ENCODE measurements around the gene KCNIP4. TPM values are rescaled to one million over a fixed set of nuclear protein-coding genes. Genes with fewer than 3 reads are reported as not detected.

KCNIP4 gene
- total RNA-seq, 1 donor from 2014 or later = not detected

DNA sequence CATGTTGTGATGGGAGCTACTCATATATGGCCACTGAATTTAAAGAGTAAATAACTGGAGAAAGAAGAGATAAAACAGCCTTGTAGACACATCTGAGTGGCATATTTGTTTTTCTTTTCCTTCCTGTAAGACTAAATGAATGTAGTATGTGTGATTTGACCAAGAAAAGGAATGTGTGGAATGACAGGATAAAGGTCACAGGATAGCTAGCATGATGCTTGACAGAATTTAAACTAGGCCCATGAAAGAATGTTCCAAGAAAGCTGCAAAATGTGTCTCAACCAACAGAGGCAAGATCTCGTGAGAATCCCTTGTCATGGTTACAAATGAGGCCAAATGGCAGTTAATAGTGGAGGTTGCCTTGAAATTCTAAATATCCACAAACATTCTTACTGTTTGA, 137.0 kb downstream of the KCNIP4 start:
- Mint-ChIP-seq H3K36me3 (ENCODE audit: low read depth) (no peaks in the 10 kb centered on the region), H3K27ac (no peak overlapping the region), H3K9me3 (no peaks in the 10 kb centered on the region), H3K4me1 (ENCODE audit: low read depth) (no peaks in the 10 kb centered on the region), H3K4me3 (no peak overlapping the region), H3K27me3 (ENCODE audit: insufficient read depth) (no peaks in the 10 kb centered on the region)
- no peak for DNase-seq (ENCODE audit: low spot score)
- intact Hi-C loops (cut with micrococcal nuclease) = no loop called here

- Mint-ChIP-seq H3K9me3 (no peaks in the 10 kb centered on the region), H3K4me1 (ENCODE audit: low read depth) (no peaks in the 10 kb centered on the region), H3K36me3 (ENCODE audit: low read depth) (no peaks in the 10 kb centered on the region), H3K27ac (no peak overlapping the region), H3K27me3 (ENCODE audit: insufficient read depth) (no peaks in the 10 kb centered on the region), H3K4me3 (no peak overlapping the region)
- intact Hi-C loops (cut with micrococcal nuclease) = no loop called here
- no peak for DNase-seq (ENCODE audit: low spot score)
These were observed 141.6 kb downstream of the KCNIP4 start for GRCh38 chr4:21806991-21807390.

- no peak for DNase-seq (ENCODE audit: low spot score)
- Mint-ChIP-seq H3K36me3 (ENCODE audit: low read depth) (no peaks in the 10 kb centered on the region), H3K9me3 (no peaks in the 10 kb centered on the region), H3K4me1 (ENCODE audit: low read depth) (no peaks in the 10 kb centered on the region), H3K27me3 (ENCODE audit: insufficient read depth) (no peaks in the 10 kb centered on the region), H3K4me3 (no peak overlapping the region), H3K27ac (no peak overlapping the region)
- intact Hi-C loops (cut with micrococcal nuclease) = no loop called here
These were observed 146.2 kb downstream of the KCNIP4 start for GRCh38 chr4:21802406-21802805.

GRCh38 chr4:21801661-21802385, 146.7 kb downstream of the KCNIP4 start:
- Mint-ChIP-seq H3K4me3 (no peak overlapping the region), H3K4me1 (ENCODE audit: low read depth) (no peaks in the 10 kb centered on the region), H3K9me3 (no peaks in the 10 kb centered on the region), H3K36me3 (ENCODE audit: low read depth) (no peaks in the 10 kb centered on the region), H3K27me3 (ENCODE audit: insufficient read depth) (no peaks in the 10 kb centered on the region), H3K27ac (no peak overlapping the region)
- no peak for DNase-seq (ENCODE audit: low spot score)
- intact Hi-C loops (cut with micrococcal nuclease) = no loop called here

DNA sequence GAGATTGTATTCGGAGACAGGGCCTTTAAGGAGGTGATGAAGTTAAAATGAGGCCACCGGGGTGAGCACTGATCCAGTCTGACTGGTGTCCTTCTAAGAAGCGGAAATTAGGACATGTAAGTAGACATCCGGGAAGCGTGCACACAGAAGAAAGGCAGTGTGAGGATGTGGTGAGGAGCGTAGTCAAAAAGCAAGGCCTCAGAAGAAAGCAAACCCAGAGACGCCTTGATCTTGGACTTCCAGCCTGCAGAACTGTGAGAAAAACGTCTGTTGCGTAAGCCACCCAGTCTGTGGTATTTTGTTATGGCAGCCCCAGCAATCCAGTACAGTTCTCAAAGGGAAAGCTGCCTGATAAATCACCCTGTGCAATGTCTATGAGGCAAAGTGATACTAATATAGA, 153.5 kb downstream of the KCNIP4 start:
- no peaks in the 10 kb centered on the region for H3K36me3 Mint-ChIP-seq (ENCODE audit: low read depth)
- intact Hi-C loops (cut with micrococcal nuclease) = no loop called here
- no peaks in the 10 kb centered on the region for H3K27me3 Mint-ChIP-seq (ENCODE audit: insufficient read depth)
- no peaks in the 10 kb centered on the region for H3K9me3 Mint-ChIP-seq
- H3K4me3 Mint-ChIP-seq = no peak overlapping the region
- H3K27ac Mint-ChIP-seq = no peak overlapping the region
- no peak for DNase-seq (ENCODE audit: low spot score)
- H3K4me1 Mint-ChIP-seq (ENCODE audit: low read depth) = no peaks in the 10 kb centered on the region

DNA sequence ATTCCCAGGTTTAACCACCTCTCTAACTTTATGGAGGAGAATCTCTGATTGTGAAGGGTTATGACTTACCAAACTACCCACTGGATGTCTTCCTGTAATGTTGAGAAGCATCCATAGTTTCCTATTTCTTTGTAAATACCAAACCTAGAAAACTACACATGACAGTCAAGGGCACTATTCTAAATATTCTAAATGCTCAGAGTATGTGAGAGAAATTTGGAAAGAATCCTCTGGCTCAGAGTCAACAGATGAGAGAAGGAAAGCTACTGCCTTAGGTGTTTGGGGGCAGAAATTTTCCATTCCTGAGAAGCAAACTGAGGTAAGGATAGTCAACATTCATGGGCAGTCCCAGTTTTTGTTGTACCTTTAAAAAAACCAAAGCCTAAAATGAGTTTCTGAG, 155.8 kb downstream of the KCNIP4 start:
- no peaks in the 10 kb centered on the region for H3K4me1 Mint-ChIP-seq (ENCODE audit: low read depth)
- no peaks in the 10 kb centered on the region for H3K9me3 Mint-ChIP-seq
- intact Hi-C loops (cut with micrococcal nuclease) = no loop called here
- H3K27ac Mint-ChIP-seq = no peak overlapping the region
- no peak overlapping the region for H3K4me3 Mint-ChIP-seq
- no peaks in the 10 kb centered on the region for H3K36me3 Mint-ChIP-seq (ENCODE audit: low read depth)
- no peak for DNase-seq (ENCODE audit: low spot score)
- H3K27me3 Mint-ChIP-seq (ENCODE audit: insufficient read depth) = no peaks in the 10 kb centered on the region

- Mint-ChIP-seq H3K27me3 (ENCODE audit: insufficient read depth) (no peaks in the 10 kb centered on the region), H3K4me3 (no peak overlapping the region), H3K36me3 (ENCODE audit: low read depth) (no peaks in the 10 kb centered on the region), H3K27ac (no peak overlapping the region), H3K4me1 (ENCODE audit: low read depth) (no peaks in the 10 kb centered on the region), H3K9me3 (no peaks in the 10 kb centered on the region)
- DNase-seq (ENCODE audit: low spot score) = no peak
- intact Hi-C loops (cut with micrococcal nuclease) = no loop called here
These were observed 158.0 kb downstream of the KCNIP4 start for GRCh38 chr4:21790438-21791029.

DNA sequence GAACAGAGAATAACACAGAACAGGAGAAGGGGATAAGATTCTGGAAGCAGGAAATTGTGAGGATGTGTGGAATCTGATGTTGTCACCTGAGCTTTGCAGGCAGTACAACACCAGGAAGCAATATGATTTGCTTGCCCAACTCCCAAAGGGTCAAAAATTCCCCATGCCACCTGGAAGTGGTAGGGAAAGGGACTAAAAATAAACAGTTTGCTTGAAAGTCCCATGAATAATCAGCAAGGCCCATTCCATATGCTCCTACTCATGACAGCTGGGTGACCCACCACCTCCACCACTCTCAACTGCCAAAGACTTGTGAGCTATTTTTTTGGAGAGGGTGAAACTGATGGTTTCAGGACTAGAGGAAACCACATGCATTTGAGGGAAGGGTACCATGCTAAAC, 168.4 kb downstream of the KCNIP4 start:
- Mint-ChIP-seq H3K36me3 (ENCODE audit: low read depth) (no peaks in the 10 kb centered on the region), H3K4me1 (ENCODE audit: low read depth) (no peaks in the 10 kb centered on the region), H3K27ac (no peak overlapping the region), H3K9me3 (peaks cover 4% of the 10 kb centered on the region), H3K4me3 (no peak overlapping the region), H3K27me3 (ENCODE audit: insufficient read depth) (peaks cover 6% of the 10 kb centered on the region)
- no peak for DNase-seq (ENCODE audit: low spot score)
- intact Hi-C loops (cut with micrococcal nuclease) = no loop called here

DNA sequence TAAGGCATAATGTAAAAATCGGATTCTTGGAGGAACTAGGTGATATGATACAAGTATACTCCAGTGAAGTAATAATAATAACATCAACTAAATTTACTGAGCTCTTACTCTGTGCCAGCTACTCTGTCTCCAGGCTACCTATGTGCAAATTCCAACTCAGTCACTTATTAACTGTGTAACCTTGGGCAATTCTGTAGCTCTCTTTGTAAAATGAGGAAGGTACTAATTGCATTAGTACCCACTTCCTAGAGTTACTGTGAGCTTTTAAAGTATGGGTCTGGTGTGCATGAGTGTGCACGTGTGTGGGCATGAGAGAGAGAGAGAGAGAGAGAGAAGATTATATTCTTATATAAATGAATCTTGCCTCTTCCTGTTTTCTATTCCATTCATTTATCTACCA, 169.9 kb downstream of the KCNIP4 start:
- no peak overlapping the region for H3K27ac Mint-ChIP-seq
- intact Hi-C loops (cut with micrococcal nuclease) = no loop called here
- H3K36me3 Mint-ChIP-seq (ENCODE audit: low read depth) = no peaks in the 10 kb centered on the region
- no peak overlapping the region for H3K4me3 Mint-ChIP-seq
- H3K27me3 Mint-ChIP-seq (ENCODE audit: insufficient read depth) = peaks cover 3% of the 10 kb centered on the region
- peaks cover 4% of the 10 kb centered on the region for H3K9me3 Mint-ChIP-seq
- no peak for DNase-seq (ENCODE audit: low spot score)
- no peaks in the 10 kb centered on the region for H3K4me1 Mint-ChIP-seq (ENCODE audit: low read depth)

GRCh38 chr4:21775703-21776102, 172.9 kb downstream of the KCNIP4 start:
- Mint-ChIP-seq H3K27me3 (ENCODE audit: insufficient read depth) (peaks cover 2% of the 10 kb centered on the region), H3K4me1 (ENCODE audit: low read depth) (no peaks in the 10 kb centered on the region), H3K36me3 (ENCODE audit: low read depth) (no peaks in the 10 kb centered on the region), H3K4me3 (no peak overlapping the region), H3K27ac (no peak overlapping the region), H3K9me3 (peaks cover 4% of the 10 kb centered on the region)
- intact Hi-C loops (cut with micrococcal nuclease) = no loop called here
- no peak for DNase-seq (ENCODE audit: low spot score)

GRCh38 chr4:21769404-21770147, 179.0 kb downstream of the KCNIP4 start:
- DNase-seq (ENCODE audit: low spot score) = no peak
- no peak overlapping the region for H3K27ac Mint-ChIP-seq
- H3K27me3 Mint-ChIP-seq (ENCODE audit: insufficient read depth) = no peaks in the 10 kb centered on the region
- intact Hi-C loops (cut with micrococcal nuclease) = no loop called here
- no peaks in the 10 kb centered on the region for H3K4me1 Mint-ChIP-seq (ENCODE audit: low read depth)
- no peaks in the 10 kb centered on the region for H3K9me3 Mint-ChIP-seq
- H3K4me3 Mint-ChIP-seq = no peak overlapping the region
- H3K36me3 Mint-ChIP-seq (ENCODE audit: low read depth) = no peaks in the 10 kb centered on the region

DNA sequence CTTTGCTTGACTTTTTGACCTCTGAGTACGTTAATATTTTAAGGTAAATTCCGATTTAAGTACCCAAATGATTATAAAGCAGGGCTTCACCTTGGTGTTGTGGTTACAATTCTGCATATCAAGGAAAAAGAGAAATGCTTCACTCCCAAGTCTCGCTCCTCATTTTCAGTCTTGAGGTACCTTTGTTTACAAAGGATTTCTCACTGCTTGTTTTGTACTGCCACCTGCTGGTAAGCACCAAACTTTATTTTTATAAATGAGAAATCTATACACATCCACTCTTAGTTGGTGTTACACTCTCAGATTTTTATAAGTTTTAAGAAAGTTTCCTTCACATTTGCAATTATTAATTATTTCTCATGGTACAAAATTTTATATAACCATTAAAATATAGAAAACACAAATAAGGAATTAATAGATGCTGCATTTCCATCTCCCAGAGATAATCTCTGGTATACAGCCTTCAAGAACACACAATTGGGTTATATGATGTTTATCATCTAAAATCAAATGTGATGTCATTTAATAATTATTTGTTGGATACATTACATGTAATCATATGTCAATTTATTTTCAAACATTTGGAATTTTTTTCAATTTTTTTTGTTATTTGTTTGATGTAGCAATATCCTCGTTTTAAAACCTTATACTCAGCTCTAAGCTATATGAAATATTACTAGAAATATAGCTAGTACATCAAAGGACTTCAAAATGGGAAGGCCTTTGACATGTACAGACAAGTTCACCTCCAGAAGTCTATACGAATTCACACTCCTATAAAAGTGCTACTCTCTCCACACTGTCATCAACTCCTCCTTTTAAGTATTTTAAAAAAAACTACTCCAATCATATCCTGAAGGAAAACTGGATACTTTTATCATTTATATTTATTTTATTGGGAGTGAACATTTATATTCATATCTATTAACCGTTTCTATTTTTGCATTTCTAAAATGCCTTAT, 179.9 kb downstream of the KCNIP4 start:
- Mint-ChIP-seq H3K27me3 (ENCODE audit: insufficient read depth) (no peaks in the 10 kb centered on the region), H3K27ac (no peak overlapping the region), H3K4me3 (no peak overlapping the region), H3K36me3 (ENCODE audit: low read depth) (no peaks in the 10 kb centered on the region), H3K9me3 (no peaks in the 10 kb centered on the region), H3K4me1 (ENCODE audit: low read depth) (no peaks in the 10 kb centered on the region)
- DNase-seq (ENCODE audit: low spot score) = no peak
- intact Hi-C loops (cut with micrococcal nuclease) = loop anchor here (1.0 kb wide), 1 partner anchor 995 kb away; no protein-coding TSS in a partner anchor
